ENCODE data around the gene FRRS1. TPM values are rescaled to one million over a fixed set of nuclear protein-coding genes. Genes with fewer than 3 reads are reported as not detected.

FRRS1 gene
- polyA plus RNA-seq, 1 donor from 2014 or later = not detected

- no peak overlapping the region for H3K27ac ChIP-seq (ENCODE audit: low read length)
- no peak overlapping the region for H2AFZ ChIP-seq (ENCODE audit: low read depth, low read length)
- no peak overlapping the region for H3K4me3 ChIP-seq (ENCODE audit: low read length)
- no peaks in the 10 kb centered on the region for H3K79me2 ChIP-seq (replicated peaks; ENCODE audit: insufficient read depth, low read length)
- no peak overlapping the region for H3K9ac ChIP-seq (ENCODE audit: low read length)
- no peaks in the 10 kb centered on the region for H3K36me3 ChIP-seq (ENCODE audit: insufficient read depth, low read length)
- no peak overlapping the region for H3K4me2 ChIP-seq (ENCODE audit: low read length)
- H3F3A ChIP-seq (ENCODE audit: insufficient read depth, low read length, poor library complexity, severe bottlenecking) = no peaks in the 10 kb centered on the region
- no peaks in the 10 kb centered on the region for H4K20me1 ChIP-seq (ENCODE audit: insufficient read depth)
- H3K27me3 ChIP-seq (ENCODE audit: insufficient read depth, low read depth, low read length) = no peaks in the 10 kb centered on the region
- no peaks in the 10 kb centered on the region for H3K9me3 ChIP-seq (ENCODE audit: low read length)
- TF ChIP-seq POLR2AphosphoS5 (IDR thresholded peaks at IDR 0.05) = no peak
- TF ChIP-seq CTCF (IDR thresholded peaks at IDR 0.05; ENCODE audit: poor library complexity, severe bottlenecking) = no peak
- TF ChIP-seq MXI1 (conservative IDR thresholded peaks at IDR 0.05; ENCODE audit: poor library complexity, severe bottlenecking) = no peak
- TF ChIP-seq SMC3 (conservative IDR thresholded peaks at IDR 0.05; ENCODE audit: poor library complexity) = no peak
- TF ChIP-seq TAF1 (IDR thresholded peaks at IDR 0.05; ENCODE audit: low read depth) = no peak
- no peak for TF ChIP-seq EP300 (conservative IDR thresholded peaks at IDR 0.05; ENCODE audit: poor library complexity, severe bottlenecking)
- TF ChIP-seq REST (IDR thresholded peaks at IDR 0.05; ENCODE audit: borderline replicate concordance) = no peak
- TF ChIP-seq EZH2 (IDR thresholded peaks at IDR 0.05; ENCODE audit: borderline replicate concordance, insufficient read depth, low read length, poor library complexity, severe bottlenecking) = no peak
- TF ChIP-seq RAD21 (conservative IDR thresholded peaks at IDR 0.05) = no peak
- no peaks in the 10 kb centered on the region for H3K9me2 ChIP-seq (ENCODE audit: insufficient read depth, low read length)
Observed at GRCh38 chr1:99754697-99755096, 11.7 kb downstream of the FRRS1 start.

- no peaks in the 10 kb centered on the region for H4K20me1 ChIP-seq (ENCODE audit: insufficient read depth)
- no peaks in the 10 kb centered on the region for H3K79me2 ChIP-seq (replicated peaks; ENCODE audit: insufficient read depth, low read length)
- no peaks in the 10 kb centered on the region for H3F3A ChIP-seq (ENCODE audit: insufficient read depth, low read length, poor library complexity, severe bottlenecking)
- H3K4me3 ChIP-seq (ENCODE audit: low read length) = no peak overlapping the region
- H3K27me3 ChIP-seq (ENCODE audit: insufficient read depth, low read depth, low read length) = no peaks in the 10 kb centered on the region
- H3K36me3 ChIP-seq (ENCODE audit: insufficient read depth, low read length) = no peaks in the 10 kb centered on the region
- H3K27ac ChIP-seq (ENCODE audit: low read length) = no peak overlapping the region
- no peaks in the 10 kb centered on the region for H3K9me2 ChIP-seq (ENCODE audit: insufficient read depth, low read length)
- no peak overlapping the region for H2AFZ ChIP-seq (ENCODE audit: low read depth, low read length)
- no peak overlapping the region for H3K4me2 ChIP-seq (ENCODE audit: low read length)
- H3K9me3 ChIP-seq (ENCODE audit: low read length) = no peaks in the 10 kb centered on the region
- TF ChIP-seq TAF1 (IDR thresholded peaks at IDR 0.05; ENCODE audit: low read depth) (no peak), SMC3 (conservative IDR thresholded peaks at IDR 0.05; ENCODE audit: poor library complexity) (no peak), RAD21 (conservative IDR thresholded peaks at IDR 0.05) (no peak), EP300 (conservative IDR thresholded peaks at IDR 0.05; ENCODE audit: poor library complexity, severe bottlenecking) (no peak), POLR2AphosphoS5 (IDR thresholded peaks at IDR 0.05) (no peak)
- H3K9ac ChIP-seq (ENCODE audit: low read length) = no peak overlapping the region
Observed at GRCh38 chr1:99754055-99754626, 12.3 kb downstream of the FRRS1 start.

Measured in neural cell (in vitro differentiated cells).